Endothelial cell (in vitro differentiated cells): ENCODE data around the gene FRMD4A. TPM values are rescaled to one million over a fixed set of nuclear protein-coding genes. Genes with fewer than 3 reads are reported as not detected.
"Not testable (repeated sequence)": the region's sequence is repeated elsewhere in the genome, so short reads cannot be mapped to it uniquely, and the experiment has no call there.

Experiments used
- DNase-seq: peaks from one replicate; pipeline ENCODE4 v3.0.0; 2021; ENCODE audit warnings: low spot score
- H3K27ac Mint-ChIP-seq: one replicate; pipeline ENCODE4 v1.8.0; 2021; ENCODE audit warnings: mixed read lengths, inconsistent platforms; ENCODE audit not compliant: unreplicated experiment
- H3K27me3 Mint-ChIP-seq: one replicate; pipeline ENCODE4 v1.8.0; 2021; ENCODE audit warnings: mild to moderate bottlenecking, moderate library complexity, mixed read lengths, inconsistent platforms; ENCODE audit not compliant: unreplicated experiment
- H3K36me3 Mint-ChIP-seq: one replicate; pipeline ENCODE4 v1.8.0; 2021; ENCODE audit warnings: mild to moderate bottlenecking, low read depth, mixed read lengths, inconsistent platforms; ENCODE audit not compliant: unreplicated experiment
- H3K4me1 Mint-ChIP-seq: one replicate; pipeline ENCODE4 v1.8.0; 2021; ENCODE audit warnings: mild to moderate bottlenecking, mixed read lengths, inconsistent platforms; ENCODE audit not compliant: unreplicated experiment
- H3K4me3 Mint-ChIP-seq: one replicate; pipeline ENCODE4 v1.8.0; 2021; ENCODE audit warnings: mild to moderate bottlenecking, mixed read lengths, inconsistent platforms; ENCODE audit not compliant: unreplicated experiment
- H3K9me3 Mint-ChIP-seq: one replicate; pipeline ENCODE4 v1.8.0; 2021; ENCODE audit warnings: mixed read lengths, inconsistent platforms; ENCODE audit not compliant: unreplicated experiment
- total RNA-seq: library from RNA; stranded (reverse); fragmentation: NEBNext Ultra II Directional; extraction: Animal tissue kit (Norgen Biotek cat#: 25700); gene quantifications from one replicate; pipeline ENCODE4 v1.2.1, GENCODE V29; 2021; ENCODE audit not compliant: unreplicated experiment
- TF ChIP-seq, protein P1 (sequence below): fragments of 200-600 bp; sonication (generic); IDR thresholded peaks from one replicate; pipeline ENCODE4 v1.5.0; 2021; ENCODE audit warnings: antibody characterized with exemption; ENCODE audit not compliant: unreplicated experiment

Gene FRMD4A
- total RNA-seq, 1 donor from 2014 or later: 68.9 TPM

DNA sequence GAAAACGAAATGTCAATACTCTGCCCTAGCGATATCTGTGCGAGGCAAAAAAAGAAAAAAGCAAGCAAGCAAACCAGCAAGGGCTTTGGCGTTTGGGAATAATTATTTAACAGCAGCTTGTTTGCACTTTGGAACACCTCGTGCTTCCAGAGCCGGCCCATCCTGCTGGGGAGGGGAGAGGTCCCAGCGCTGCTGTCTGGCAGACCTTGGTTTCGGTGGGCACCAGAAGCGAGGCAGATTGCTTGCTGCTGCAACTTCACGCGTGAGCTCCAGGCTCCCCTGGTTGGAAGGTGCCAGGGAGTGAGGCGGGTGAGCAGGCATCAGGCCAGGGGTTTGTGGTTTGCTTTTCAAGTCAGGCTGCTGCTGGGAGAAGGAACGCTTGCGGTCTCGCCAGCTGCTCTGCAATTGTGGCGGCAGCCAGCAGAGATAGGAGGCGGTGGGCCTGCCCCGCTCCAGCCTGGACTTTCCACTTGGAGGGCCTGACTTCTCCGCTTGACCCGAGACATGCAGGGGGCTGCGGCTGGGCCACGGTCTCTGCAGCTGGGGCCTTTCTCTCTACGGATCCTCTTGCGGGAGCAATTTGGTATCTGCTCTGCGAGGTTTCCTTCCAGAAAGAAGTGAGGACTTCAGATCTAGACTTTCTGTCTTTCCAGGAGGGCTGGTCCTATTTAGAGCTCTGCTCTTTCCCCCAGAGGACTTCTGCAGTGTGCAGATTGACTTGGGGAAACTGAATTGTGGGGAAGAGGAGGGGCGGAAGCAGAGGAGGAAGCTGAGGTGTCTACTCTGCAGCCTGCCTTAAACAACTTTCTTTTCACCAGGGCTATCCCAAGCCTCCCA is 612.6 kb downstream of the FRMD4A start:
- Mint-ChIP-seq H3K9me3 (no peaks in the 10 kb centered on the region), H3K4me3 (peak overlapping the region; percentile 62), H3K4me1 (peaks cover 10% of the 10 kb centered on the region), H3K27me3 (no peaks in the 10 kb centered on the region), H3K36me3 (peaks cover 12% of the 10 kb centered on the region), H3K27ac (peak overlapping the region; percentile 24)
- TF ChIP-seq, protein P1, sequence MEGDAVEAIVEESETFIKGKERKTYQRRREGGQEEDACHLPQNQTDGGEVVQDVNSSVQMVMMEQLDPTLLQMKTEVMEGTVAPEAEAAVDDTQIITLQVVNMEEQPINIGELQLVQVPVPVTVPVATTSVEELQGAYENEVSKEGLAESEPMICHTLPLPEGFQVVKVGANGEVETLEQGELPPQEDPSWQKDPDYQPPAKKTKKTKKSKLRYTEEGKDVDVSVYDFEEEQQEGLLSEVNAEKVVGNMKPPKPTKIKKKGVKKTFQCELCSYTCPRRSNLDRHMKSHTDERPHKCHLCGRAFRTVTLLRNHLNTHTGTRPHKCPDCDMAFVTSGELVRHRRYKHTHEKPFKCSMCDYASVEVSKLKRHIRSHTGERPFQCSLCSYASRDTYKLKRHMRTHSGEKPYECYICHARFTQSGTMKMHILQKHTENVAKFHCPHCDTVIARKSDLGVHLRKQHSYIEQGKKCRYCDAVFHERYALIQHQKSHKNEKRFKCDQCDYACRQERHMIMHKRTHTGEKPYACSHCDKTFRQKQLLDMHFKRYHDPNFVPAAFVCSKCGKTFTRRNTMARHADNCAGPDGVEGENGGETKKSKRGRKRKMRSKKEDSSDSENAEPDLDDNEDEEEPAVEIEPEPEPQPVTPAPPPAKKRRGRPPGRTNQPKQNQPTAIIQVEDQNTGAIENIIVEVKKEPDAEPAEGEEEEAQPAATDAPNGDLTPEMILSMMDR: no peak
- no peak for DNase-seq

DNA sequence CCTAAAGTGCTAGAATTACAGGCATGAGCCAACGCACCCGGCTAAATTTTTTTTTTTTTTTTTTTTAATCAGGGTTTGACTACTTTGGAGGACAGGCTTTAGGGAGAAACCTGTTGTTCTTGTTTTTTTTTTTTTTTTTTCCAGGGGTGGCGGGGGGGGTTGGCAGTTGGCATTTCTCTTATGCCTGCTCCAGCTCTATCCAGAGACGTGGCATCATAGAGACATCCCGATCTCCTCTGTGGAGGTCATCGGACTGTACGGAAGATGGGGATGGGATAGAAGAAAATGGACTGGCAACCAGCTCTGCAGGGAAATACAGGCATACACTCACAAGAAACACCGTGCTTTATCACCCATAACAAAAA is 613.2 kb downstream of the FRMD4A start:
- no peak for DNase-seq
- peaks cover 16% of the 10 kb centered on the region for H3K4me1 Mint-ChIP-seq
- peak overlapping the region; percentile 24 for H3K27ac Mint-ChIP-seq
- no peaks in the 10 kb centered on the region for H3K27me3 Mint-ChIP-seq
- TF ChIP-seq, protein P1: no peak
- H3K4me3 Mint-ChIP-seq: peak overlapping the region; percentile 62
- peaks cover 11% of the 10 kb centered on the region for H3K36me3 Mint-ChIP-seq
- H3K9me3 Mint-ChIP-seq: no peaks in the 10 kb centered on the region

DNA sequence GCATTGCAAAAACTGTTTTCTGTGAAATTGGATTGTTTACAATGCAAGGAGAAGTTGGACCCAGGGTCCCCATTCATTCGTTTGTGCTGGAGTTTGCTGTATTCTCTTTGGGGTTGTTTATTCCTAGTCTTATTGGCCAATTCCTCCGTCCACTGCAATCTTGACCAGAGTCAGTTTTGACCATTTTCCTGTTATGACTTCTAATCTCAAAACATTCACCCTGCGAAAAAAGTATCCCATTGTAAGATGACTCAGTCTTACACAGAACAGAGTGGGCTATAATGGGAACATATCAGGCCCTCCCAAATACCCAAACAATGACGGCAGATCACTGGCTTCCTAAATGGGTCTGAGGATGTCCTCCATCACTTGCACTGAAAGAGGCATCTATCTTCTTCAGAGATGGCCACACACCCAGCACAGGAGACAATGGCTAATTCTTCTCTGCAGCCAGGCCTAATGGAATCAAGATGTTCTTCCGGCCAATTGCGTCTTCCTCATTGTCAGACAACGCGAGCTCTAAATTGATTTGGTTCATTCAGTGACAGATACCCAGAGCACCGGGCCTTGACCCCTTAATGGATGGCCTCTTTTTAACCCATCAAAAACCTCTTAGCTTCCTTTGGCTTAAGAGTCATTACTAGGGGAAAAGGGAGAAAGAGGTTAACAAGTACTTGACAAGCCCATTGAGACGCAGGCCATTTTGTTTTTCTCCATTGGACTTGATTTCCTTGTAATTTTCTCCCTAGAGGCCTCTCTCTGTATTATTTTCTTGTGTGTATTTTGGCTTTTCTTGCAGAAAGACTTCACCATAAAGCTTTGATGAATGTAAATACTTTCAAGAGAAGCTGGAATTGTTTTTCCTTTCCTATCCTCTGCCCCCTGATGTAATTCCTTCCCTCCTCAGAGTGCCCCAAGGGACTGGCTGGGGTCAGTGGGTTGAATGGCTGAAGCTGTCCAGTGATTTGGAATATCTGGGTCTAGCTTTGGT is 614.3 kb downstream of the FRMD4A start:
- DNase-seq: no peak
- TF ChIP-seq, protein P1: no peak
- Mint-ChIP-seq H3K27ac (peak overlapping the region; percentile 11), H3K27me3 (no peaks in the 10 kb centered on the region), H3K36me3 (peaks cover 11% of the 10 kb centered on the region), H3K9me3 (no peaks in the 10 kb centered on the region), H3K4me3 (no peak overlapping the region), H3K4me1 (peaks cover 22% of the 10 kb centered on the region)

DNA sequence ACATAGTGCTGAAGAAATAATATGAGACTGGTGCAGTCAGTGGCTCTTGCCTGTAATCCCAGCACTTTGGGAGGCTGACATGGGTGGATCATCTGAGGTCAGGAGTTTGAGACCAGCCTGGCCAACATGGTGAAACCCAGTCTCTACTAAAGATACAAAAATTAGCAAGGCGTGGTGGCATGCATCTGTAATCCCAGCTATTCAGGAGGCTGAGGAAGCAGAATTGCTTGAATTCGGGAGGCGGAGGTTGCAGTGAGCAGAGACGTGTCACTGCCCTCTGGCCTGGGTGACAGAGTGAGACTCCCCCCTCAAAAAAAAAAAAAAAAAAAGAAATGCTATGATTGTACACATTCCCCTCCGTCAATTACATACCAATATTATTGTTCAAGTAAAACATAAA is 615.1 kb downstream of the FRMD4A start:
- not testable (repeated sequence) for H3K9me3 Mint-ChIP-seq, H3K36me3 Mint-ChIP-seq, H3K27me3 Mint-ChIP-seq, H3K27ac Mint-ChIP-seq, H3K4me3 Mint-ChIP-seq, DNase-seq
- H3K4me1 Mint-ChIP-seq: peaks cover 22% of the 10 kb centered on the region

DNA sequence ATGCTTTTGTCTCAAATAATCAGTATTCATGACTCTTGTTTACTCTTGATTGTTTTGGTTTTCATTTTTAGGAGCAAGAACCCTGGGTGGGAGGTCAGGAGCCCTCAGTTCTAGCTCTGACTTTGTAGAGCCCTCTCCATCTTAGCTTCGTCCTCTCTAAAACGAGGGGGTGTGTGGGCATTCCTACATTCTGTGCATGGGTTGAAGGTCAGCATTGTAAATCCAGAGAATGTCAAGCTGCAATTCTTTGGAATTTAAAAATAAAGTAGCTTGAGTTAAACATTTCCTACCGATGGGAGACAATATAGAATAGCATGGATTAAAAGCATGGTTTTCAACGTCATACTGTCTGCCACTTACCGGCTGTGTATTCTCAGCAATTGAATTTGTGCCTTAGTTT is 615.6 kb downstream of the FRMD4A start:
- H3K9me3 Mint-ChIP-seq: no peaks in the 10 kb centered on the region
- DNase-seq: no peak
- peaks cover 22% of the 10 kb centered on the region for H3K4me1 Mint-ChIP-seq
- TF ChIP-seq, protein P1: no peak
- peaks cover 3% of the 10 kb centered on the region for H3K36me3 Mint-ChIP-seq
- H3K27ac Mint-ChIP-seq: no peak overlapping the region
- H3K27me3 Mint-ChIP-seq: peaks cover 1% of the 10 kb centered on the region
- no peak overlapping the region for H3K4me3 Mint-ChIP-seq
